Stimulated activated CD4-positive, alpha-beta T cell treated with anti-CD3 and anti-CD28 coated beads, Interleukin-12 subunit alpha, Interleukin-12 subunit beta, amount 100 ng/mL, for 24 hours (primary cell): Measurements from ENCODE around the gene TMPRSS6.
A peak's percentile ranks its signal among the peaks of the same experiment; 100 is the strongest.
"Not testable (repeated sequence)": the region's sequence is repeated elsewhere in the genome, so short reads cannot be mapped to it uniquely, and the experiment has no call there.

ENCODE experiments used
- DNase-seq, 2 experiments: peaks; one replicate each; pipeline ENCODE4 v3.0.0-alpha.2; 2020; ENCODE audit warnings: low read depth in 2 of 2

The TMPRSS6 gene

GRCh38 chr22:37088750-37089408 is 20.6 kb downstream of the TMPRSS6 start:
- no peak for DNase-seq

- peak in 1 of 2 experiments; percentile 33 for DNase-seq
Measured at GRCh38 chr22:37088108-37088605, 21.4 kb downstream of the TMPRSS6 start.

GRCh38 chr22:37086184-37086583 is 23.3 kb downstream of the TMPRSS6 start:
- DNase-seq = no peak

GRCh38 chr22:37084385-37084784 is 25.1 kb downstream of the TMPRSS6 start:
- no peak for DNase-seq

- no peak for DNase-seq
Measured at GRCh38 chr22:37083914-37084313, 25.6 kb downstream of the TMPRSS6 start.

GRCh38 chr22:37082251-37082873 is 27.2 kb downstream of the TMPRSS6 start:
- DNase-seq = peak in 1 of 2 experiments; percentile 24

- no peak for DNase-seq
Measured at GRCh38 chr22:37080838-37081237, 28.7 kb downstream of the TMPRSS6 start.

GRCh38 chr22:37080438-37080837 is 29.1 kb downstream of the TMPRSS6 start:
- no peak for DNase-seq

- peak; percentile 42 to 66 for DNase-seq
Measured at GRCh38 chr22:37079668-37080171, 29.8 kb downstream of the TMPRSS6 start.

- no peak for DNase-seq
Measured at GRCh38 chr22:37079158-37079557, 30.4 kb downstream of the TMPRSS6 start.

GRCh38 chr22:37077802-37078448 is 31.6 kb downstream of the TMPRSS6 start:
- peak; percentile 68 to 87 for DNase-seq

- DNase-seq = no peak
Measured at GRCh38 chr22:37075822-37076433, 33.6 kb downstream of the TMPRSS6 start.

- no peak for DNase-seq
Measured at GRCh38 chr22:37075046-37075445, 34.5 kb downstream of the TMPRSS6 start.

- no peak for DNase-seq
Measured at GRCh38 chr22:37074537-37074936, 35.0 kb downstream of the TMPRSS6 start.

GRCh38 chr22:37072673-37073072 is 36.8 kb downstream of the TMPRSS6 start:
- no peak for DNase-seq

GRCh38 chr22:37071850-37072592 is 37.5 kb downstream of the TMPRSS6 start:
- not testable (repeated sequence) for DNase-seq

- DNase-seq = no peak
Measured at GRCh38 chr22:37070744-37071143, 38.8 kb downstream of the TMPRSS6 start.

- DNase-seq = no peak
Measured at GRCh38 chr22:37070334-37070733, 39.2 kb downstream of the TMPRSS6 start.

- DNase-seq = no peak
Measured at GRCh38 chr22:37069719-37070118, 39.8 kb downstream of the TMPRSS6 start.

GRCh38 chr22:37069319-37069718 is 40.2 kb downstream of the TMPRSS6 start:
- DNase-seq = no peak

- DNase-seq = no peak
Measured at GRCh38 chr22:37068859-37069258, 40.7 kb downstream of the TMPRSS6 start.
